Measurements from ENCODE around the gene GALNT15.

Gene GALNT15

GRCh38 chr3:16255326-16255725 is 80.8 kb downstream of the GALNT15 start:
- intact Hi-C loops (cut with DNase I; ENCODE audit: low total_unique reads) = no loop called here
- Histone ChIP-seq H3K27me3 (no peaks in the 10 kb centered on the region), H3K9me3 (no peaks in the 10 kb centered on the region), H3K4me3 (no peak overlapping the region), H3K27ac (no peak overlapping the region), H3K4me1 (peaks cover 0 to 28% (median 2%) of the 10 kb centered on the region in 4 donors), H3K36me3 (peaks cover 14 to 27% (median 15%) of the 10 kb centered on the region in 3 donors)
- no peak for DNase-seq
- TF ChIP-seq, protein P1, sequence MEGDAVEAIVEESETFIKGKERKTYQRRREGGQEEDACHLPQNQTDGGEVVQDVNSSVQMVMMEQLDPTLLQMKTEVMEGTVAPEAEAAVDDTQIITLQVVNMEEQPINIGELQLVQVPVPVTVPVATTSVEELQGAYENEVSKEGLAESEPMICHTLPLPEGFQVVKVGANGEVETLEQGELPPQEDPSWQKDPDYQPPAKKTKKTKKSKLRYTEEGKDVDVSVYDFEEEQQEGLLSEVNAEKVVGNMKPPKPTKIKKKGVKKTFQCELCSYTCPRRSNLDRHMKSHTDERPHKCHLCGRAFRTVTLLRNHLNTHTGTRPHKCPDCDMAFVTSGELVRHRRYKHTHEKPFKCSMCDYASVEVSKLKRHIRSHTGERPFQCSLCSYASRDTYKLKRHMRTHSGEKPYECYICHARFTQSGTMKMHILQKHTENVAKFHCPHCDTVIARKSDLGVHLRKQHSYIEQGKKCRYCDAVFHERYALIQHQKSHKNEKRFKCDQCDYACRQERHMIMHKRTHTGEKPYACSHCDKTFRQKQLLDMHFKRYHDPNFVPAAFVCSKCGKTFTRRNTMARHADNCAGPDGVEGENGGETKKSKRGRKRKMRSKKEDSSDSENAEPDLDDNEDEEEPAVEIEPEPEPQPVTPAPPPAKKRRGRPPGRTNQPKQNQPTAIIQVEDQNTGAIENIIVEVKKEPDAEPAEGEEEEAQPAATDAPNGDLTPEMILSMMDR (IDR thresholded peaks at IDR 0.05) = no peak

GRCh38 chr3:16255726-16256125 is 81.2 kb downstream of the GALNT15 start:
- H3K4me3 ChIP-seq = no peak overlapping the region
- no peak for DNase-seq
- H3K27me3 ChIP-seq = no peaks in the 10 kb centered on the region
- no peaks in the 10 kb centered on the region for H3K9me3 ChIP-seq
- peaks cover 0 to 28% (median 2%) of the 10 kb centered on the region in 4 donors for H3K4me1 ChIP-seq
- H3K27ac ChIP-seq = no peak overlapping the region
- TF ChIP-seq, protein P1 (IDR thresholded peaks at IDR 0.05) = no peak
- intact Hi-C loops (cut with DNase I; ENCODE audit: low total_unique reads) = no loop called here
- H3K36me3 ChIP-seq = peaks cover 18 to 27% (median 19%) of the 10 kb centered on the region in 3 donors

- Histone ChIP-seq H3K4me1 (peaks cover 0 to 34% (median 2%) of the 10 kb centered on the region in 4 donors), H3K9me3 (no peaks in the 10 kb centered on the region), H3K27me3 (no peaks in the 10 kb centered on the region), H3K27ac (no peak overlapping the region), H3K36me3 (peaks cover 20 to 27% (median 20%) of the 10 kb centered on the region in 3 donors), H3K4me3 (no peak overlapping the region)
- DNase-seq = no peak
- TF ChIP-seq, protein P1 (IDR thresholded peaks at IDR 0.05) = no peak
- intact Hi-C loops (cut with DNase I; ENCODE audit: low total_unique reads) = no loop called here
Measured at GRCh38 chr3:16257309-16257708, 82.8 kb downstream of the GALNT15 start.

GRCh38 chr3:16258177-16258576 is 83.7 kb downstream of the GALNT15 start:
- no peak overlapping the region for H3K27ac ChIP-seq
- no peak overlapping the region for H3K4me3 ChIP-seq
- no peak for DNase-seq
- TF ChIP-seq, protein P1 (IDR thresholded peaks at IDR 0.05) = no peak
- peaks cover 20 to 27% (median 20%) of the 10 kb centered on the region in 3 donors for H3K36me3 ChIP-seq
- H3K9me3 ChIP-seq = no peaks in the 10 kb centered on the region
- H3K4me1 ChIP-seq = peaks cover 0 to 34% (median 5%) of the 10 kb centered on the region in 4 donors
- H3K27me3 ChIP-seq = no peaks in the 10 kb centered on the region
- intact Hi-C loops (cut with DNase I; ENCODE audit: low total_unique reads) = no loop called here

GRCh38 chr3:16258866-16259265 is 84.4 kb downstream of the GALNT15 start:
- no peak overlapping the region for H3K27ac ChIP-seq
- H3K4me3 ChIP-seq = no peak overlapping the region
- TF ChIP-seq, protein P1 (IDR thresholded peaks at IDR 0.05) = no peak
- no peak for DNase-seq
- H3K36me3 ChIP-seq = peaks cover 20 to 27% (median 20%) of the 10 kb centered on the region in 3 donors
- peaks cover 0 to 34% (median 10%) of the 10 kb centered on the region in 4 donors for H3K4me1 ChIP-seq
- no peaks in the 10 kb centered on the region for H3K27me3 ChIP-seq
- intact Hi-C loops (cut with DNase I; ENCODE audit: low total_unique reads) = no loop called here
- no peaks in the 10 kb centered on the region for H3K9me3 ChIP-seq

GRCh38 chr3:16260046-16260445 is 85.6 kb downstream of the GALNT15 start:
- Histone ChIP-seq H3K27me3 (no peaks in the 10 kb centered on the region), H3K27ac (no peak overlapping the region)
- intact Hi-C loops (cut with DNase I; ENCODE audit: low total_unique reads) = no loop called here

More at GRCh38 chr3:16260046-16260445, 85.6 kb downstream of the GALNT15 start:
- peaks cover 0 to 29% (median 14%) of the 10 kb centered on the region in 4 donors for H3K4me1 ChIP-seq
- H3K36me3 ChIP-seq = peaks cover 20 to 27% (median 20%) of the 10 kb centered on the region in 3 donors
- no peak overlapping the region for H3K4me3 ChIP-seq
- DNase-seq = no peak
- no peaks in the 10 kb centered on the region for H3K9me3 ChIP-seq
- TF ChIP-seq, protein P1 (IDR thresholded peaks at IDR 0.05) = no peak
